Panc1 (cell line): Measurements from ENCODE around the gene PBRM1. TPM values are rescaled to one million over a fixed set of nuclear protein-coding genes. Genes with fewer than 3 reads are reported as not detected.

Experiments used
- ATAC-seq: fragments of 200-7000 bp; cut with Tn5 transposase; 2 replicates; pipeline ENCODE4 v1.9.1; 2020; ENCODE audit warnings: mild to moderate bottlenecking, moderate library complexity
- BruUV-seq: library from RNA; stranded (reverse); fragments of 400-500 nt; replicated peaks from 2 replicates; lab custom pipeline; 2021; lab: Mats Ljungman, UMichigan
- CTCF ChIA-PET: fragments of 300-600 bp; sonication (Branson Sonifier 250); formaldehyde crosslinking; loops from one replicate; lab custom pipeline; 2022; ENCODE audit warnings: antibody characterized with exemption; lab: Charles Lee
- POLR2A ChIA-PET: fragments of 300-600 bp; sonication (Branson Sonifier 250); formaldehyde crosslinking; loops from one replicate; lab custom pipeline; 2022; ENCODE audit warnings: antibody characterized with exemption; lab: Charles Lee
- DNase-seq: peaks from one replicate; pipeline ENCODE4 v3.0.0-alpha.2; 2010; ENCODE audit warnings: low read depth, low spot score
- H3K27ac ChIP-seq: 2 replicates; pipeline ENCODE4 v1.5.1; 2011; ENCODE audit warnings: mild to moderate bottlenecking, low read length, inconsistent platforms
- H3K27me3 ChIP-seq: fragments of 200-500 bp; sonication (Bioruptor generic); 2 replicates; pipeline ENCODE4 v1.6.0; 2014; ENCODE audit warnings: low read length, inconsistent platforms; ENCODE audit not compliant: control insufficient read depth, insufficient read depth
- H3K36me3 ChIP-seq: fragments of 200-500 bp; sonication (Bioruptor generic); 2 replicates; pipeline ENCODE4 v1.5.1; 2014; ENCODE audit warnings: inconsistent platforms, mild to moderate bottlenecking, low read length, moderate library complexity; ENCODE audit not compliant: control insufficient read depth, insufficient read depth
- H3K4me1 ChIP-seq: 2 replicates; pipeline ENCODE4 v1.5.1; 2011; ENCODE audit warnings: inconsistent platforms, mild to moderate bottlenecking, low read length, moderate library complexity; ENCODE audit not compliant: control insufficient read depth, insufficient read depth
- H3K4me3 ChIP-seq, 2 experiments: 2 replicates each; pipeline ENCODE4 v1.5.1; 2011 to 2012; ENCODE audit warnings: low read depth in 2 of 2, low read length in 2 of 2, mild to moderate bottlenecking in 2 of 2, inconsistent platforms in 1 of 2, moderate library complexity in 1 of 2
- H3K9me3 ChIP-seq: fragments of 200-500 bp; sonication (Bioruptor generic); 2 replicates; pipeline ENCODE4 v1.5.1; 2014; ENCODE audit warnings: low read depth, mild to moderate bottlenecking, inconsistent platforms, low read length, moderate library complexity; ENCODE audit not compliant: control insufficient read depth, insufficient read depth
- CTCF ChIP-seq: fragments of 450-650 bp; IDR thresholded peaks from 2 replicates; pipeline ENCODE4 v1.5.1; 2017; ENCODE audit warnings: mild to moderate bottlenecking
- POLR2AphosphoS5 ChIP-seq: IDR thresholded peaks from 2 replicates; pipeline ENCODE4 v1.6.1; 2012; ENCODE audit warnings: mild to moderate bottlenecking, low read depth, low read length, moderate library complexity
- REST ChIP-seq, 2 experiments: IDR thresholded peaks; 2 replicates each; pipeline ENCODE4 v1.6.1; 2011 to 2012; ENCODE audit warnings: low read depth in 2 of 2, control low read depth in 1 of 2, low read length in 1 of 2, mild to moderate bottlenecking in 1 of 2, moderate library complexity in 1 of 2; ENCODE audit not compliant: insufficient read depth in 1 of 2
- SIN3A ChIP-seq: IDR thresholded peaks from 2 replicates; pipeline ENCODE4 v1.6.1; 2012; ENCODE audit warnings: low read depth, mild to moderate bottlenecking, low read length, moderate library complexity, borderline replicate concordance; ENCODE audit not compliant: insufficient read depth
- TCF7L2 ChIP-seq: IDR thresholded peaks from 2 replicates; pipeline ENCODE4 v1.6.1; 2011; ENCODE audit warnings: mild to moderate bottlenecking, low read depth, low read length, inconsistent platforms
- in situ Hi-C: cut with HindIII; loops from 2 replicates; pipeline ENCODE4 v1.10.0; 2016; ENCODE audit warnings: low sequenced_read_pairs, low pct_unique_long_range_greater_than_20kb
- intact Hi-C: fragments of 100-400 bp; cut with micrococcal nuclease; formaldehyde crosslinking; loops from one replicate; pipeline ENCODE4 v1.10.0; 2022; ENCODE audit not compliant: unreplicated experiment
- total RNA-seq: library from RNA; stranded (reverse); gene quantifications from one replicate; pipeline ENCODE4 v1.2.1, GENCODE V29; 2021; ENCODE audit not compliant: unreplicated experiment

The PBRM1 gene
- total RNA-seq, 1 experiment from 2014 or later = 43.5 TPM

GRCh38 chr3:52724511-52724910 lies 38.8 kb upstream of the PBRM1 start:
- Histone ChIP-seq H3K9me3 (no peaks in the 10 kb centered on the region), H3K27ac (no peak overlapping the region), H3K27me3 (no peaks in the 10 kb centered on the region), H3K4me1 (no peaks in the 10 kb centered on the region), H3K4me3 (no peak overlapping the region), H3K36me3 (no peaks in the 10 kb centered on the region)
- ChIA-PET CTCF (no interaction called here), POLR2A (no interaction called here)
- in situ Hi-C loops = no loop called here
- no peak for TF ChIP-seq REST (IDR thresholded peaks at IDR 0.05; ENCODE audit: insufficient read depth in 1 of 2, low read depth in 2 of 2, low read length in 1 of 2)
- no peak for TF ChIP-seq CTCF
- TF ChIP-seq SIN3A = no peak
- no peak for TF ChIP-seq TCF7L2
- TF ChIP-seq POLR2AphosphoS5 = no peak
- BruUV-seq = no TSS peak
- DNase-seq (no peak), ATAC-seq (no peak)
- intact Hi-C loops = no loop called here

GRCh38 chr3:52723935-52724334 lies 38.2 kb upstream of the PBRM1 start:
- ChIA-PET CTCF (no interaction called here), POLR2A (no interaction called here)
- Histone ChIP-seq H3K27ac (no peak overlapping the region), H3K4me3 (no peak overlapping the region), H3K36me3 (no peaks in the 10 kb centered on the region), H3K27me3 (no peaks in the 10 kb centered on the region), H3K9me3 (no peaks in the 10 kb centered on the region), H3K4me1 (no peaks in the 10 kb centered on the region)
- BruUV-seq = no TSS peak
- no peak for TF ChIP-seq TCF7L2
- TF ChIP-seq SIN3A = no peak
- TF ChIP-seq CTCF = no peak
- TF ChIP-seq POLR2AphosphoS5 = no peak
- no peak for TF ChIP-seq REST (IDR thresholded peaks at IDR 0.05; ENCODE audit: insufficient read depth in 1 of 2, low read depth in 2 of 2, low read length in 1 of 2)
- no peak for DNase-seq
- intact Hi-C loops (no loop called here), in situ Hi-C loops (no loop called here)
- ATAC-seq = no peak
